GM10266 (cell line): ENCODE measurements around the gene NBEAL2.

Source experiments
- DNase-seq: peaks from one replicate; pipeline ENCODE4 v3.0.0; 2012; ENCODE audit errors: extremely low spot score
- TF ChIP-seq, protein P1 (sequence below): IDR thresholded peaks from 2 replicates; pipeline ENCODE4 v1.5.1; 2012; ENCODE audit warnings: mild to moderate bottlenecking, low read depth; ENCODE audit not compliant: control insufficient read depth, insufficient read depth; ENCODE audit errors: missing control alignments

Gene NBEAL2

DNA sequence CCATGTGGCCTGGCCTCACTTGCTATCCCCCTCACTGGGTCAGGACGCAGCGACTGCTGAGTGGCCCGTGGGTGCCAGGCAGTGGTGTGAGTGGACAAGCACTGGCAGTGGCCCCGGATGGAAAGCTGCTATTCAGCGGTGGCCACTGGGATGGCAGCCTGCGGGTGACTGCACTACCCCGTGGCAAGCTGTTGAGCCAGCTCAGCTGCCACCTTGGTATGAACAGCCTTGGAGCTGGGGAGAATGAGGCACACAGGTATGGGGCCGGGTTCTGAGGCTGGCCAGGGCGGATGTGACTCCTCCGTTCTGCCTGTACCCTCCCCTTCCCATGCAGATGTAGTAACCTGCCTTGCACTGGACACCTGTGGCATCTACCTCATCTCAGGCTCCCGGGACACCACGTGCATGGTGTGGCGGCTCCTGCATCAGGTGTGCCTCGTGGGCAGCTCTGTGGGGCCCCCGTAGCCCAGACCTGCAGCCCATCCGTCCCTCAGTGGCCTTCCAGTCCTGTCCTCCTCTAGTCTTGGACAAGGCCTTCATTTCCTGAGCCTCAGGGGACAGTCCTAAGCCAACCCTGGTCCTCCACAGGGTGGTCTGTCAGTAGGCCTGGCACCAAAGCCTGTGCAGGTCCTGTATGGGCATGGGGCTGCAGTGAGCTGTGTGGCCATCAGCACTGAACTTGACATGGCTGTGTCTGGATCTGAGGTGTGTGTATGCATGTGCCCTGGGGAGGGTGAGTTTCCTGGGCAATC lies 28.2 kb downstream of the NBEAL2 start:
- TF ChIP-seq, protein P1, sequence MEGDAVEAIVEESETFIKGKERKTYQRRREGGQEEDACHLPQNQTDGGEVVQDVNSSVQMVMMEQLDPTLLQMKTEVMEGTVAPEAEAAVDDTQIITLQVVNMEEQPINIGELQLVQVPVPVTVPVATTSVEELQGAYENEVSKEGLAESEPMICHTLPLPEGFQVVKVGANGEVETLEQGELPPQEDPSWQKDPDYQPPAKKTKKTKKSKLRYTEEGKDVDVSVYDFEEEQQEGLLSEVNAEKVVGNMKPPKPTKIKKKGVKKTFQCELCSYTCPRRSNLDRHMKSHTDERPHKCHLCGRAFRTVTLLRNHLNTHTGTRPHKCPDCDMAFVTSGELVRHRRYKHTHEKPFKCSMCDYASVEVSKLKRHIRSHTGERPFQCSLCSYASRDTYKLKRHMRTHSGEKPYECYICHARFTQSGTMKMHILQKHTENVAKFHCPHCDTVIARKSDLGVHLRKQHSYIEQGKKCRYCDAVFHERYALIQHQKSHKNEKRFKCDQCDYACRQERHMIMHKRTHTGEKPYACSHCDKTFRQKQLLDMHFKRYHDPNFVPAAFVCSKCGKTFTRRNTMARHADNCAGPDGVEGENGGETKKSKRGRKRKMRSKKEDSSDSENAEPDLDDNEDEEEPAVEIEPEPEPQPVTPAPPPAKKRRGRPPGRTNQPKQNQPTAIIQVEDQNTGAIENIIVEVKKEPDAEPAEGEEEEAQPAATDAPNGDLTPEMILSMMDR, result no peak
- DNase-seq, result no peak

DNA sequence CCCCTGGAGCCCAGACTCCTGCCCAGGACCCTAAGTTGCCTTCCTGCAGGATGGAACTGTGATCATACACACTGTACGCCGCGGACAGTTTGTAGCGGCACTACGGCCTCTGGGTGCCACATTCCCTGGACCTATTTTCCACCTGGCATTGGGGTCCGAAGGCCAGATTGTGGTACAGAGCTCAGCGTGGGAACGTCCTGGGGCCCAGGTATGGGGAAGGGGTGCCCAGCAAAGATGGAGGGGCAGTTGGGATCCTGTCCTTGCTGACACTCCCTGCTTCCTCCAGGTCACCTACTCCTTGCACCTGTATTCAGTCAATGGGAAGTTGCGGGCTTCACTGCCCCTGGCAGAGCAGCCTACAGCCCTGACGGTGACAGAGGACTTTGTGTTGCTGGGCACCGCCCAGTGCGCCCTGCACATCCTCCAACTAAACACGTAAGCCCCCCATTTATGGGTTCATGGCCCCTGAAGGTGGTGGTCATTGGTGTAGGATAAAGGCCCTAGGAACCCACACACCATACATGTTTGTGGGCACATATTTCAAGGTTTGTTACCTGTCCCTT lies 28.8 kb downstream of the NBEAL2 start:
- TF ChIP-seq, protein P1, result no peak
- DNase-seq, result no peak

DNA sequence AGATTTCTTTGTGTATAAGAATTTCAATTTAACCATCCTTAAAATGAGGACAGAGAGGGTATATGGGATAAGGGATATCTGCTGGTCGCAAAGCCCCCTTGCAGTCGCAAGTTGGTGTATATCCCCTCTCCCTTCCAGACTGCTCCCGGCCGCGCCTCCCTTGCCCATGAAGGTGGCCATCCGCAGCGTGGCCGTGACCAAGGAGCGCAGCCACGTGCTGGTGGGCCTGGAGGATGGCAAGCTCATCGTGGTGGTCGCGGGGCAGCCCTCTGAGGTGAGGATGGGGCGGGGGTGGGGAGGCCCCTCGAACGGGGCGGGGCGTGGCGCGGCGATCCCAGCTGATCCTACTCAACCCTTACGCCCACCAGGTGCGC lies 29.4 kb downstream of the NBEAL2 start:
- DNase-seq, result no peak
- TF ChIP-seq, protein P1, result no peak

DNA sequence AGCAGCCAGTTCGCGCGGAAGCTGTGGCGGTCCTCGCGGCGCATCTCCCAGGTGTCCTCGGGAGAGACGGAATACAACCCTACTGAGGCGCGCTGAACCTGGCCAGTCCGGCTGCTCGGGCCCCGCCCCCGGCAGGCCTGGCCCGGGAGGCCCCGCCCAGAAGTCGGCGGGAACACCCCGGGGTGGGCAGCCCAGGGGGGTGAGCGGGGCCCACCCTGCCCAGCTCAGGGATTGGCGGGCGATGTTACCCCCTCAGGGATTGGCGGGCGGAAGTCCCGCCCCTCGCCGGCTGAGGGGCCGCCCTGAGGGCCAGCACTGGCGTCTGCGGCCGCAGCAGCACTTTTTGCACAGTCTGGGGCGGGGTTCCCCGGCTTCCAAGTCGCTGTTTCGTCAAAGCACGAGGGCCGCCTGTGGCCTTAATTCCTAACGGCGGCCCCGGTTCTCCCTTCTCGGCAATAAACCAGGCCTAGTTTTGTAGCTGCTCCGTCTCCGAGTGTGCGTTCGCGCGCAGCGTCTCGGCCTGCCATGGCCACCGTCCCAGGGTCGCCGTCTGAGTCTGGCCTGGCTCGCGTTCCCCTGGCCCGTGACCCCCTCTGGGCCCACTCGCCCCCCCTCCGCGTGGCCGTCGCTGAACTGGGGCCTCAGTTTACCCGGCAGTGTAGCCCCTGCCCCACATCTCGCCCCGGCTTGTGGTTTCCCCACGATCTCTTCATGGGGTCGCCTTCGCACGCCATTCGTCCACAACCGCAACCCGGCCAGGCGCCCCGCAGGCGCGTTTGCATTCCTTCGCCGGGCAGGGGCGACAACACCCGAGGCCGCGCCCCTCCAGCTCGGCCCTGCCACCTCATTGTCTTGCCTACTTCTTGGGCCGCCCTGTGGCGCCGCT lies 30.0 kb downstream of the NBEAL2 start:
- DNase-seq, result peak; percentile 93
- TF ChIP-seq, protein P1, result no peak

DNA sequence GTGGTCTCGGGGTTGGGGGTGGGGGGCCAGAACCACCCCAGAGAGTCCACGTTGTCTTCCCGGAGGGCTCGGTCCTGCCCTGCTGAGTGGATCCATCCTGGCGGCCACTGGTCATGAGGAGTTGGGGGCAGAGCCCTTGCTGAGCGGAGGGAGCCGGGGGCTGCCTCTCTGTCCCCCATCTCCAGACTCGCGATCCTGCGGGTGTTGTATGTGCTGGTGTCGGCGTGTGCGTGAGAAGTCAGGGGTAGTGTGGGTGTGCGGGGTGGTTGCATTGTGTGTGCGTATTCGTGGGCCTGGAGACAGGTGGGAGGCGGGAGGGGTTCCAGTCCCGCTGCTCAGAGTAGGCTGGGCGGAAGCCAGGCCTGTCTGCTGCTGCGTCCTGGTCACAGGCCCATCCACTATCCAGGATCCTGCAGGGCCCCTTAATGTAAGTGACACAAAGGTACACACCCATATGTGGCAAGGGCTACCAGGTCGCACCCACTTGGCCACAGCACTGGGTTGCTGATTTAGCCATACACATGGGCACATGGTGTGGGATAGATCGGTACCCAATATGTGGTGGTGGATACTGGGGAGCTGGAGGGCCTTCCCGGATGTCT lies 30.7 kb downstream of the NBEAL2 start:
- TF ChIP-seq, protein P1, result no peak
- DNase-seq, result no peak

DNA sequence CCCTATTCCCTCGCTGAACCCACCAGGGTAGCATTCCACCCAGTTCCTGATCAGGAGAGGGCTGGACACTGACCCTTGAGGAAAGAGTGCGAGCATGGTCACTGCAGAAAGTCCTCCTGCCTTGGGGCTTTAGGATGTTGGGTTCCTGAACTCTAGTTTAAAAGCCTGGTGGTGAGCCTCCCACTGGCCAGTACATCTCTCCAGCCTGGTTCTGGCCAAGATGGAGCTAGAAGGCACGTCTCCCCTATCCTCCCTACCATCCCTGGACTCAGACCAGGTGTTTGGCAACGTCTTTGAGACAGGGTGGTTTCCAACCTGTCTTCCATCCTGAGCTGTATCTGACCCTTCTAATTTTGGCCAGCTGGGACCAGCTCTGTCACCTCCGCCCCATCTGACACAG lies 31.4 kb downstream of the NBEAL2 start:
- TF ChIP-seq, protein P1, result no peak
- no peak for DNase-seq
